Activated CD8-positive, alpha-beta memory T cell treated with anti-CD3 and anti-CD28 coated beads for 4 hours (primary cell): ENCODE measurements around the gene ZNF697.
"Not testable (repeated sequence)": the region's sequence is repeated elsewhere in the genome, so short reads cannot be mapped to it uniquely, and the experiment has no call there.

ENCODE experiments used
- DNase-seq, 2 donors: peaks; one replicate each; pipeline ENCODE4 v3.0.0-alpha.2; 2020; ENCODE audit warnings: low read depth in 2 of 2

The ZNF697 gene

GRCh38 chr1:119647734-119648619, at the start of gene ZNF697:
TSS of gene ZNF697 (minus strand) at chr1:119648266. CDS start at chr1:119626100, 22,166 bp downstream.
- no peak for DNase-seq

- no peak for DNase-seq
These were observed 49.5 kb upstream of the ZNF697 start for GRCh38 chr1:119697598-119697997.

- not testable (repeated sequence) for DNase-seq
These were observed 48.8 kb upstream of the ZNF697 start for GRCh38 chr1:119696863-119697262.

- DNase-seq, result no peak
These were observed 41.4 kb upstream of the ZNF697 start for GRCh38 chr1:119689511-119689910.

GRCh38 chr1:119688810-119689209, 40.7 kb upstream of the ZNF697 start:
- DNase-seq, result no peak

- no peak for DNase-seq
These were observed 39.5 kb upstream of the ZNF697 start for GRCh38 chr1:119687434-119688079.

- no peak for DNase-seq
These were observed 38.6 kb upstream of the ZNF697 start for GRCh38 chr1:119686661-119687060.

GRCh38 chr1:119683893-119684292, 35.8 kb upstream of the ZNF697 start:
- DNase-seq, result no peak

GRCh38 chr1:119682141-119682540, 34.1 kb upstream of the ZNF697 start:
- DNase-seq, result no peak

- no peak for DNase-seq
These were observed 33.5 kb upstream of the ZNF697 start for GRCh38 chr1:119681560-119681959.

- DNase-seq, result no peak
These were observed 32.7 kb upstream of the ZNF697 start for GRCh38 chr1:119680723-119681122.

- DNase-seq, result no peak
These were observed 32.1 kb upstream of the ZNF697 start for GRCh38 chr1:119680193-119680592.

- no peak for DNase-seq
These were observed 31.2 kb upstream of the ZNF697 start for GRCh38 chr1:119679223-119679622.

- DNase-seq, result no peak
These were observed 28.6 kb upstream of the ZNF697 start for GRCh38 chr1:119676571-119677206.

- peak; percentile 22 to 32 for DNase-seq
These were observed 27.6 kb upstream of the ZNF697 start for GRCh38 chr1:119675349-119676345.

- no peak for DNase-seq
These were observed 26.8 kb upstream of the ZNF697 start for GRCh38 chr1:119674835-119675289.

- no peak for DNase-seq
These were observed 26.1 kb upstream of the ZNF697 start for GRCh38 chr1:119674111-119674526.

- DNase-seq, result no peak
These were observed 25.3 kb upstream of the ZNF697 start for GRCh38 chr1:119673171-119673940.

- DNase-seq, result no peak
These were observed 22.8 kb upstream of the ZNF697 start for GRCh38 chr1:119670898-119671297.

- DNase-seq, result no peak
These were observed 19.1 kb upstream of the ZNF697 start for GRCh38 chr1:119667173-119667572.
